GM21529 (cell line): ENCODE results near the gene MCMBP.
"Not testable (repeated sequence)": the region's sequence is repeated elsewhere in the genome, so short reads cannot be mapped to it uniquely, and the experiment has no call there.

ENCODE experiments used
- ATAC-seq: cut with Tn5 transposase; IDR thresholded peaks from one replicate; pipeline ENCODE4 v1.9.1; 2021; ENCODE audit not compliant: unreplicated experiment

Gene MCMBP

GRCh38 chr10:119883901-119884611, 11.4 kb upstream of the MCMBP start:
- ATAC-seq: not testable (repeated sequence)

GRCh38 chr10:119878524-119878923, 5.9 kb upstream of the MCMBP start:
- ATAC-seq: no peak

- peak; percentile 88 for ATAC-seq
These were observed 428 bp upstream of the MCMBP start for GRCh38 chr10:119872860-119873681.

- peak; percentile 42 for ATAC-seq
These were observed 598 bp downstream of the MCMBP start for GRCh38 chr10:119871881-119872609.

GRCh38 chr10:119869398-119869797, 3.2 kb downstream of the MCMBP start:
- not testable (repeated sequence) for ATAC-seq

- no peak for ATAC-seq
These were observed 5.3 kb downstream of the MCMBP start for GRCh38 chr10:119867317-119867716.

GRCh38 chr10:119865699-119866240, 6.9 kb downstream of the MCMBP start:
- no peak for ATAC-seq

- ATAC-seq: no peak
These were observed 8.6 kb downstream of the MCMBP start for GRCh38 chr10:119863951-119864565.

- no peak for ATAC-seq
These were observed 10.1 kb downstream of the MCMBP start for GRCh38 chr10:119862524-119862923.

- ATAC-seq: peak; percentile 51
These were observed 11.6 kb downstream of the MCMBP start for GRCh38 chr10:119860866-119861607.

- peak; percentile 43 for ATAC-seq
These were observed 13.0 kb downstream of the MCMBP start for GRCh38 chr10:119859420-119860258.

GRCh38 chr10:119858063-119858462, 14.6 kb downstream of the MCMBP start:
- ATAC-seq: no peak

GRCh38 chr10:119853574-119853973, 19.1 kb downstream of the MCMBP start:
- ATAC-seq: no peak

- ATAC-seq: no peak
These were observed 19.8 kb downstream of the MCMBP start for GRCh38 chr10:119852822-119853221.

GRCh38 chr10:119852277-119852676, 20.4 kb downstream of the MCMBP start:
- no peak for ATAC-seq

GRCh38 chr10:119849944-119850343, 22.7 kb downstream of the MCMBP start:
- no peak for ATAC-seq

GRCh38 chr10:119849031-119849789, 23.4 kb downstream of the MCMBP start:
- ATAC-seq: no peak

GRCh38 chr10:119845656-119846055, 27.0 kb downstream of the MCMBP start:
- ATAC-seq: no peak

GRCh38 chr10:119834188-119834587, 38.5 kb downstream of the MCMBP start:
- ATAC-seq: peak; percentile 61
